ENCODE measurements around the gene UBE2V1.
"Not testable (repeated sequence)": the region's sequence is repeated elsewhere in the genome, so short reads cannot be mapped to it uniquely, and the experiment has no call there.

Gene UBE2V1

DNA sequence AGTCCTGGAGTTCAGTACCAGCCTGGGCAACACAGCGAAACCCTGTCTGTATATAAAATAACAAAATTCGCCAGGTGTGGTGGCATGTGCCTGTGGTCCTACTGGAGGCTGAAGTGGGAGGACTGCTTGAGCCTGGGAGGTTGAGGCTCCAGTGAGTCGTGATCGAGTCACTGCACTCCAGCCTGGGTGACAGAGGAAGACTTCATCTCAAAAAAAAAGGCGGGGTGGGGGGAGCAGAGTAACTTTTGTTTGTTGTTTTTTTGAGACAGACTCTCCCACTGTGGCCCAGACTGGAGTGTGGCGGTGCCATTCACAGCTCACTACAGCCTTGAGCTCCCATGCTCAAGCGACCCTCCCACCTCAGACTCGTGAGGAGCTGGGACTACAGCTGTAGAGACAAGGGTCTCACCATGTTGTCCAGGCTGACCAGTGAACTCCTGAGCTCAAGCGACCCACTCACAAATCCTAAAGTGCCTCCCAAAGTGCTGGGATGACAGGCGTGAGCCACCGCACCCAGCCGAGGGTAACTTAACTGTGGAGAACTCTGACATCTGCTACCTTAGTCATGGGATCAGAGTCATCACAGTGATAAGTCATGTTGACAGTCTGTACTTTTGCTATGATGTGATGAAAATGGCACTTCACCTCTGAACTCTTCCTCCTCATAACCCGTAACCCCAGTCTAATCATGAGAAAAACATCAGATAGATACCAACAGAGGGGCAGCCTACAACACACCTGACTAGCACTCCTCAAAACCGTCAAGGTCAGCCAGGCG is 24.1 kb upstream of the UBE2V1 start:
- DNase-seq: peak; percentile 49

DNA sequence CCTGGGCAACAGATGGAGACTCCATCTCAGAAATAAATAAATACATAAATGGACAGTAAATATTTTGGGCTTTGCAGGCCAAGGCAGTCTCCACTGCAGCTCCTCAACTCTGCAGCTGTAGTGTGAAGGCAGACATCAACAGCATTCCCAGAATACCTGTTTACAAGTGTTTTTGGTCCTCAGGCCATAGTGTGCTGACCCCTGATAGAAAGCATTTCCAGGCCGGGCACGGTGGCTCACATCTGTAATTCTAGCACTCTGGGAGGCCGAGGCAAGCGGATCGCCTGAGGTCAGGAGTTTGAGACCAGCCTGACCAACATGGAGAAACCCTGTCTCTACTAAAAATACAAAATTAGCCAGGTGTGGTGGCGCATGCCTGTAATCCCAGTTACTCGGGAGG is 22.2 kb upstream of the UBE2V1 start:
- not testable (repeated sequence) for DNase-seq

DNA sequence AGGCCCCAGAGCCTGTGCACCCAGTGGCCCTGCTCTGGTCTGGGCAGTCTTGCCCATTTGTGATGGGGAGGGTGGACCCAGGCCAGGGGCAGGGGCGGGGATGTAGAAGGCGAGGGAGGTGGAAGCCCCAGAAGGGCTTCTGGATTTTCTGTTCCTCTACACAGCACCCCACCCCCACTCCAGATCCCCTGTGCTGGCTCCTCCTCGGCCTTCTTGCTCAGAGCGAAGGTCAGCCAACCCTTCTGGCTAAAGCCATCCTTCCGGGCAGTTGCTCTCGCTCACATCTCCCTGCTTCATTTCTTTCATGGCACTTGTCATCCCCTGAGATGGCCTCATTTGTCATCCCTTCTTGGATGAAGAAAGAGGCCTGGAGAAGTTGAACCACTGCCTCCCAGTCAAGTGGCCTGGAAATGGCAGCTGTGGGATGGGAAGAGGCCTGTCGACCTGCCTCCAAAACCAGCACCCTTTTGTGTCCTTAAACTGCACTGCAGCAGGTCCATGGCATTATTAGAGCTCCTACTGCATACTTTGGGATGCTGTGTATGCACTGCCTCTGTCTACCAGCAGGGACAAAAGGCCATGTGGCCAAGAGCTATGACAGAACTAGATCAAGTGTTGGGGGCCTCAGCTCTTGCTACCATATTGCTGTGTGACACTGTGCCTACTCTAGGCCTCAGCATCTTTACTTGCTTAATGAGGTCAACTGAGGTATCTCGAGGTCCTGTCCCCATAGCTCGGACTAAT is 20.7 kb upstream of the UBE2V1 start:
- DNase-seq: no peak

DNA sequence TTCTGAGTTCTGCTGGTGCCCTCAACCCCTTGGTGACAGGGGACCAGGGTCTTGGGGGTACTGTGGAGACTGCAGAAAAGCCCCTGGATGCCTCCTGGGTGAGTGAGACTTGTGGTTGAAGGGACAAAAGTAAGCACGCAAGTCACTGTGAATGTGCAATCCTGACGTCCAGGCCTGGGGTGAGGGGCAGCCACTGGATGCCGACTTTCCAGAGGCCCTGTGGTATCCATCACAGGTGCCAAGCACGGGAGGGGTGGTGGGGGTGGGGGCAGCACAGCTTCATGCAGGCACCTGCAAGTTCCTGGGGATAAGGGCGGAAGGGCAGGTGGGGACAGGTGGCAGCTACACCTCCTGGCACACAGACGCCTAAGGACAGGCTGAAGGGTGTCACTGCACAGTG is 20.1 kb upstream of the UBE2V1 start:
- no peak for DNase-seq

DNA sequence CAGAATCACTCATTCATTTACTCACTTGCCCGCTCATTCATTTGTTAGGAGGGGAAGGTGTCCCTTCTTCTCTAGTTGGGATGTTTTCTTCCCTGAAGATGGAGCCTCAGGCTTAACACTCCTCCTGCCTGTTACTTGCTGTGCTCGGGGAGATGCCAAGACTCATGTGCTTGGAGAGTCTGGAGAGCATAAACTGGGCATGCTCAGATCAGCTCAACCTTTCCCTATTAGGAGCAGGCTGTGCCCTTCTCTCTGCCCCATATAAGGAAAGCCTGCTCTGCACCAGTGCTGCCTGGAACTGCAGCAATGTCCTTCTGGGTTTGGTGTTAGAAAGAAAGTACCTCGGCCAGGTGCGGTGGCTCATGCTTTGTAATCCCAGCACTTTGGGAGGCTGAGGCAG is 18.0 kb upstream of the UBE2V1 start:
- DNase-seq: no peak

DNA sequence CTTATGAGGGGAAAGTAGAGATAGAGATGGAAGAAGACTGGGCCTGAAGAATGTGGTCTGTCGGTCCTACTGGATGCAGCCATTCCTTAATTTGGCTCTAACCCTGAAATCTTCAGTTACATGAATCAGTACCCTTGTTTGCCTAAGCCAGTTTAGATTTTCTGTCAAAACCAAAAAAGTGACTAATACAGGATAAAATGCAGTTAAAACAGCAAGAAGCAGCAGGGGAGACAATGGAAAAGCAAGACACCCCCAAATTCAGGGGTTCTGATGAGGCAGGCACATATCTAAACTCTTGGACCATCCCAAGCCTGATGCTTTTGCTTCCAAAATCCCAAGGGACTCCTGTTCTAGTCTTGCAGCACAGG is 17.4 kb upstream of the UBE2V1 start:
- DNase-seq: no peak

DNA sequence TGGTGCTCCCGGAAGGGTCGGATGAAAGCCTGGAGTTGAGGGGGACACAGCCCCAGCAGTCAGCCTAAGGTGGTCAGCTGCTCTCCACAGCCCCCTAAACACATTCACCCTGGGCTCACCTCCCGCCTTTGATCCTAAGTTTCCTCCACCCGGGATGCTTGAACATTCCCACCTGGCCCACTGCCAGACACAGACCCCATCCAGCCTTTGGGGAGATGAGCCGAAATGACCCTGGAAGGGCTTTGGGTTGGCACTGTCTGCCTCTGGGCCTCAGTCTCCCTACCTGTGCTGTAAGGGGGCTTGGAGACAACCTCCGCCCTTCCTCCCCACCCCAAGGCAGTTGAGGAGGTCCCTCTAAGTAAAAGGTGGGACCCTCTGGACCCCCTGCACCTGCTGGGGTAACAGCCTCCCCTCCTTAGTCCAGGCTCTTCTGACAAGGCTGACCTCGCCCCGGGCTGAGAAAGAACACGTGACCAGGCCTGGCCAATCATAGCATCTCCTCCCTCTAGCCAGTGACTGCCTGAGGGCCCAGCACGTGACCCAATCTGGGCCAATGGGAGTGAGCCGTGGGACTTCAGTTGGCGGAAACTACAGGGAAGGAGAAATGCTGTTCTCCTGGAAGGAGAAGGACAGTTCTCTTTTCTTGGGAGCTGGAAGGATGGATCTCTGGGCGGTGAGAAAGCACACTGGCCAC is 16.9 kb upstream of the UBE2V1 start:
- DNase-seq: no peak

DNA sequence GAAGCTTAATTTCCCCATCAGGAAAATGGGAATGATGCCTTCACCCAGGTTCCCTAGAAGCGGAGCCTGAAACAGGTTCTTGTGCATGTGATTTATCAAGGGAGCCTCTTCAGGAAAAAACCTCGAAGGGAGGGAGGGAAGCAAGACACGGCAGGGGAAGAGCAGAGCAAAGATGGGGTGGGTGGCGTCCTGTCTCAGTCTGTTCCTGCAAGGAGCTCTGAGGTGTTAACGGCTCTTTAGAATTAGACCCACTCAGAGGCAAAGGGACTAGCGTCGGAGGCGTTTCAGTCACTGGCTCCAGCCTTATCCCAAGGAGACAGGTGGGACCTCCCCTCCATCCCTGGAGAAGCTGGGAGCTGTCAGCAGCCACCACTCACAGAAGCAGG is 15.6 kb upstream of the UBE2V1 start:
- DNase-seq: no peak

DNA sequence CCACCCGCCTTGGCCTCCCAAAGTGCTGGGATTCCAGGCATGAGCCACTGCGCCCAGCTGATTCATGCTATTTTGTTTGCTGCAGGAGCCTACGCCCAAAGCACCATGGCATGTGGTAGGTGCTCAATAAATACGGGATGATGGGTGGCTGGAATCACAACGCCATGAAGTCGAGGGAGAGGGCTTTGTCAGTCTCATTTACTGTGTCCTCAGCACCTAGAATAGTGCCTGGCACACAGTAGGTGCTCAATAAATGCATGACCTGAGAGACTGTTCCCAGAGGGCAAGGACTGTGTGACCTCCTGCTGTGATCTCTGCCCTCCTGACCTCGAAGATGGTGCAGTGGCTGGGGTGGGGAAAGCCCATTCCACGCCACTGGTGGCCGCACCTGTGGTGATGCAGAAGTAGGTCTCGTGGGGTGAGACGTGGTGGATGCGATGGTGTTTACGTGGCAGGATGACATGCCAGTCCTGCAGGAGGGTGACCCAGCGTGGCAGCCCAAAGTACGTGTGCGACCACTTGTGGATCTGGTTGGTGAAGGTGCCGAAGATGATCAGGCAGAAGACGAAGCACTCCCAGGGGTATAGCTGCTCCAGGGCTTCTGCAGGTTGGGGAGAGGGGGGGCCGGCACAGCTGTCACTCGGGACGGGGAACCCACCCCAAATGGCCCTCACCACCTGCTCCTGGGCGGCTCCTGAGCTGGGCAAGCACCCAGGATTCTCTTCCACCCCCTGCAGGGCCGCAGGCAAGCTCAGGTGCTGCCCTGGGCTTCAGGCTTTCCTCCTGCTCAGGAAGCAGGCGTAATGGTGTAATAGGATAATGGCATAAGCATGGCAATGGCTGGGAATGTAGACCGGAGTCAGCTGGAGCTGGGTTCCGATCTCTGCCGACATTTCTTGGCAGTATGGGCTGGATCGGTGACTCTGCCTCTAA is 14.9 kb upstream of the UBE2V1 start:
- DNase-seq: no peak

DNA sequence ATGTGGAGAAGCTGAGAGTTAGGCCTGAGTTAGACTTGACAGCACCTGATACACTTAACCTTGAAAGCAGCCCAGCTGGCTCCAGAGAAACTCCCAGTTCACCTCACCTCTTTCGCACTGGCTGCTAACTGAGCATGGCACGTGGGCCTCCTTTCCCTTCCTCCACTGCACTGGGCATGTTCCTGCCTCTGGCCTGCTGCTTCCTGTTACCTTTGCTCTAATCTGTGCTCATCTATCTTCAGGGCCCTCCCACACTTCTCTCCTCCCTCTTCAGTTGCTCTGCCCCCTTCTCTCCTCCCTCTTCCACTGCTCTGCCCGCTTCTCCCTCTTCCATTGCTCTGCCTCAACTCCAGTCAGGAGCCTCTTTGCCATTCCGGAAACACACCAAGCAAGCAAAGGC is 13.7 kb upstream of the UBE2V1 start:
- no peak for DNase-seq

DNA sequence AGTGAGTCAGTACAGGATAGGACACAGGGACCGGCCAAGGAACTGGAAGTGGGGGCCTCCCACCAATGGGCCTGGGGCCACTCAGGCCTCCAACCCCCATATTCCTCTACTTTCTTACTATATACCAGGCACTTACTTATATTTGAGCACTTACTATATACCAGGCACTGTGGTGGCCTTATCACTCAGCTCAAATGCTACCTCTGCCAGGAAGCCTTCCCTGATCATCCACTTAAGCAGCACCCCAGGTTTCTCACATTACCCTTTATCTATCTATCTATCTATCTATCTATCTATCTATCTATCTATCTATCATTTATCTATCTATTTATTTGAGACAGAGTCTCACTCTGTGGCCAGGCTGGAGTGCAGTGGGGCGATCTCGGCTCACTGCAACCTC is 12.3 kb upstream of the UBE2V1 start:
- no peak for DNase-seq

DNA sequence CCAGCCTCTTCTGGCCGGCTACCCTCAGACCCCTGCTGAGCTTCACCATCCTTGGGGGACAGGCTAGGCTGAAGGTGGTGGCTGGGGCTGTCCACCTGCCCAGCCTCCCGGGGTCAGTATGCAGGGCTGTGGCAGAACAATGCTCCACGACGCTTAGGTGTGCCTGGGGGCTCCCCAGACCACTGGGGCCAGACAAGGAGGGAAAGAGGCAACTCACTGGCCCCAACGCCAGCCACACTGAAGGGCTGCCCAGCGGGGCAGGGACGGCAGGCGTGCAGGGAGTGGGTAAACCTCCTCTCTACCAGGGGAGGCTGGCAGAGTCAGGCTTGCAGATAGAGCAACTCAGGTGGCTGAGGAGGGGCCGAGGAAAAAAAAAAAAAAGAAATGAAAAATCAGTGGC is 11.5 kb upstream of the UBE2V1 start:
- no peak for DNase-seq

DNA sequence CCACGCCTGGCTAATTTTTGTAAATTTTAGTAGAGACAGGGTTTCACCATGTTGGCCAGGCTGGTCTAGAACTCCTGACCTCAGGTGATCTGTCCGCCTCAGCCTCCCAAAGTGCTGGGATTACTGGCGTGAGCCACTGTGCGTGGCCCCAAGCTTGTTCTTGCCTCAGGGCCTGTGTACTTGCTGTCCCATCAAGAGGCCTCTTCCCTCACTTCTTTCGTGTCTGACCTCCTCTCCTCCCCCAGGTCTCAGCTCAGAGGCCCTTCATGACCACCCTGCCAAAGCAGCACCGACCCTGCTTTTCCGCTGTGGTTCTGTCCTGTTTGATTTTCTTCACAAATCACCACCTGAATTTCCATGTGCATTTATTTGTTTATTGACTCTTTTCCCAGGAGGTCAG is 10.5 kb upstream of the UBE2V1 start:
- DNase-seq: no peak

DNA sequence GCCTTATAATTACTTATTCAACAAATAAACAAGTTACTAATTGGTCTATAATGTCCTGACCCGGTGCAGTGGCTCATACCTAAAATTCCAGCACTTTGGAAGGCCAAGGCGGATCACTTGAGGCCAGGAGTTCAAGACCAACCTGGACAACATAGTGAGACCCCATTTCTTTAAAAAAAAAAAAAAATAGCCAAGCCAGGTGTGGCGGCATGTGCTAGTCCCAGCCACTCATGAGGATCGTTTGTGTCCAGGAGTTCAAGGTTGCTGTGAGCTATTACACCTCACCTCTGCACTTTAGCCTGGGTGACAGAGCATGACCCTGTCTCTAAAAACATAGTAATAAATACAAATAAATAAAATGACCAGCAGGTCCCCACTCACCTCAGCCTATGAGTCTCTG is 9.8 kb upstream of the UBE2V1 start:
- DNase-seq: no peak

DNA sequence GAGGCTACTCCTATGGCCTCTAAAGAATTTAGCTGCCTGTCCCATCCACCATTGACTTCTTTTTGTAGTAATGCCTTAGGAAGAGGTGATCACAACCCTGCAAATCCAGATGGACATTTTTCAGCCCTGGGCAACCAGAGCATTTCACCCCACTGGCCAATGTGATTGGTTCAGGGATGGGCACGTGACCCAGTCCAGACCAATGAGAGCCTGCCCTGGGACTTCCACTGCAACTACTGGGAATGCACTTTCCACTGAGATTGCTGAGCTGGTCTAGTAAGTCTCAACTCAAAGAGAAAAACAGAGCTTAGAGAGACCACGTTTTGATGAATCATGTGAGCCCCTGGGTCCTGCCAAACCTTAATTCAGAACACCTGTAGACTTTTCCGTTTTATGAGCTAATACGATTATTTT is 8.9 kb upstream of the UBE2V1 start:
- peak; percentile 78 for DNase-seq

DNA sequence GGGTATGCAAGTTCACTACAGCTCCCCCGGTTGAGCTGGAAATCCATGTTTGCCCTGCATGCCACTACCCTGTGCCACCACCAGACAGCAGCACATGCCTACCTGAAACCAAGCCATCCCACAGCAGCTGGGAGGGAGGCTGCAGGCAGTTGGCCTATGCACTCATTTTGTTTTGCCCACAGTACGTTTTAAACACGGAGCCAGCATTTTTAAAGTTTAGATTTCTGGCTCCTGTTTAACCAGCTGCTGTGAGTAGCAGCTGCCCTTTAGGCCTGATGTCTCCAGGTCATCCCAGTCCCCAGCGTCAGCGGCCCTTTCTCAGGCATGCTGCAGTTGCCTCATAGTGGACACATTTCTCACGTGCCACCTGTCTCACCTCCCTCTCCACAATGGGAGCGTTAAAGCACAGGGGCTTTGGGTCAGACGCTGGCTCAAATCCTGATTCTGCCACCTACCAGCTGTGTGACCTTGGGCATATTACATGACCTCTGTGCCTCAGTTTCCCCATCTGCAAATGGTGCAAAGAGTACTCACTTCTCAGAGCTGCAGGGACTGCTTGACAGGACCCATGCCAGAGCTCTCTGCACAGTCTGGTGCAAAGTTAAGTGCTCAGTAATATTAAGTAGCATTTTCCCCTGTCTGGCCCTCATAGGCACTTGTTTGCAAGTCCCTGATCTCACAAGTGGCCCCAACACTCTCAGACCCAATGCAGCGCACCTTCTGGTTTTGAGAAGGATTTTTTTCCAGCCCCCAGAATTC is 8.2 kb upstream of the UBE2V1 start:
- peak; percentile 51 for DNase-seq

DNA sequence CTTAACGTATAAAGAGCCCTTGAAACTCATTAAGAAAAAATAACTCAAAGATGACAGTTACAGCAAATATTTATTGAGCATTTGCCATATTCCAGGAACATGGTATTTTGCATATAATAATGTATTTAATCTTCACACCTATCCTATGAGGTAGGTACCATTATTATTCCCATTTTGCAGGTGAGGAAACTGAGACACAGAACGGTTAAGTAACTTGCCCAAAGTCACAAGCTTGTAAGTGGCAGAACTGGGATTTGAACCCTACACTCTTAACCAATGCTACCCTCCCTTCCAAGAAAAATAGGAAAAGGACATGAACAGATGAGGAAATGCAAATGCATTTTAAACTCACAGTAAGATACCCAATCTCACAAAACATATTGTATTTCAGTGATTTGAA is 5.3 kb upstream of the UBE2V1 start:
- DNase-seq: no peak

DNA sequence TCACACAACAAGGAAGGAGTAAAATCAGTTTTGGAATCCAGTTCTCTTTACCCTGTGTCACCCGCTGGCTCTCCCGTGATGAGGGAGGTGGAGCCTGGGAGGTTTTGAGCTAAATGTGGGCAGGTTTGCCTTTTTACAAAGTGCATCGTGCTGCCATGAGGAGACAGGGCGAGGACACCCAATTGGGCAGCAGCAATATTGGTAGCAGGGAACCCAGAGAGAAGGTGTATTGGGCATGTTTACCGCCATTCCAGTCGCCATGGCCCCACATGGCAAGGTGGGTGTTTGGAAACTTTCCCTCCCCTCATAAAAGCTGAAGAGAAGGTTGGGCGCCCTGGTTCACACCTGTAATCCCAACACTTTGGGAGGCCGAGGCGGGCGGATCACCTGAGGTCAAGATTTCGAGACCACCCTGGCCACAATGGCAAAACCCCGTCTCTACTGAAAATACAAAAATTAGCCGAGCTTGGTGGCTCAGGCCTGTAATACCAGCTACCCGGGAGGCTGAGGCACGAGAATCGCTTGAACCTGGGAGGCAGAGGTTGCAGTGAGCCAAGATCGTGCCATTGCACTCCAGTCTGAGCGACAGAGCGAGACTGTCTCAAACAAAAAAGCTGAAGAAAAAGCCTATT is 3.5 kb upstream of the UBE2V1 start:
- no peak for DNase-seq

DNA sequence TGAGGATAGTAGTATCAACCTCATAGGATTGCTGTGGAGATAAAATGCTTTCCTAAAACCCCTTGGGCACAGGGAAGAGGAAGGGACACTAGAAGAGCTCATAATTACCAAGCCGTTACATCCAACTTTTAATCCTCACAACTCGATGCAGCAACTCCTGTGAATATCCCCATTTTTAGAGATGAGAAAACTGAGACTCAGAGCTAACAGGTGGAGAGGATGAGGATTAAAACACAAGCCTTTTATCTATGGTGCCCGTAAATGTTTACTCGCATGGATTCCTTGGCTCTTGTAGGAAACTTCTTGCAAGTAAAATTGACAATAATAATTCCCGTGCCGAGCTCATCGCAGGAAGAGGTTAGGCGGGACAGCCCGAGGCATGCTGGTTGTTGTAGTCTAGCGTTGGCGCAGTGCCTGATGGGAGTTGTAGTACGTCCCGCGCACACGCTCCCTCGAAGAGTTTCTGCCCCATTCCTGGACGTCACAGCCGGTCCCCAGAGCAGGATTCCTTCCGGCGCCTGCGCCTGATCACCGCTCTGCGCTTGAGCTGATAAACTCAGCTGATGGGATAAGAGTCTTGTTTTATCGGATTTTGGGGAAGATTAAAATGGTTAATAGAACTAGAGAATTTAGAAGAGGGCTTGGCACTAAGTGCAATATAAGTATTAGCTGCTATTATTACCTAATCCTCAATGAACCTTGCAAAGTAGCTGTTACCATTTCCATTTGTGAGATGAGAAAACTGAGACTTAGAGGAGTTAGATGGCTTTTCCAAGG is 2.8 kb upstream of the UBE2V1 start:
- peak; percentile 97 for DNase-seq

DNA sequence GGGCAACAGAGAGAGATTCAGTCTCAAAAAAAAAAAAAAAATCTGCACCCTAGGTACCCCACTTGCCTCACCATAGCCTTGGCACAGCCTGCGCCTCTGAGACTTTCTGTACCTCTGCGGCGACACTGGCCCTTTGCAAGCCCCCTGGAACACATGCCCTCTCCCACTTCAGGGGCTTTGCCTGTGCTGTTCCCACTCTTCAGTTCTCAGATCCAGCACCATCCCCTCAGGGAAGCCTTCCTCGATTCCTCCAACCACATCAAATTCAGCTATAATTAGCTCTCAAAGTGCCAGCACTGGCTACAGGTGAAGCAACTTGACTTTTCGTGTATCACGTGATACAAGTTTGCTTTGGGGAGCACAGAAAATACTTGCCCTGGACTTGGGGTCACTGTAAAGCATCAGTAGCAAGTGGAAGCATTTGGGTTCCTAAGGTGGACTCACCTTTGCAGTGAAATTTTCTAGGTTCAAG is 2.1 kb upstream of the UBE2V1 start:
- DNase-seq: no peak

Data from fibroblast of skin of right biceps (primary cell).